ENCODE results near the gene EMC9.

Gene EMC9

DNA sequence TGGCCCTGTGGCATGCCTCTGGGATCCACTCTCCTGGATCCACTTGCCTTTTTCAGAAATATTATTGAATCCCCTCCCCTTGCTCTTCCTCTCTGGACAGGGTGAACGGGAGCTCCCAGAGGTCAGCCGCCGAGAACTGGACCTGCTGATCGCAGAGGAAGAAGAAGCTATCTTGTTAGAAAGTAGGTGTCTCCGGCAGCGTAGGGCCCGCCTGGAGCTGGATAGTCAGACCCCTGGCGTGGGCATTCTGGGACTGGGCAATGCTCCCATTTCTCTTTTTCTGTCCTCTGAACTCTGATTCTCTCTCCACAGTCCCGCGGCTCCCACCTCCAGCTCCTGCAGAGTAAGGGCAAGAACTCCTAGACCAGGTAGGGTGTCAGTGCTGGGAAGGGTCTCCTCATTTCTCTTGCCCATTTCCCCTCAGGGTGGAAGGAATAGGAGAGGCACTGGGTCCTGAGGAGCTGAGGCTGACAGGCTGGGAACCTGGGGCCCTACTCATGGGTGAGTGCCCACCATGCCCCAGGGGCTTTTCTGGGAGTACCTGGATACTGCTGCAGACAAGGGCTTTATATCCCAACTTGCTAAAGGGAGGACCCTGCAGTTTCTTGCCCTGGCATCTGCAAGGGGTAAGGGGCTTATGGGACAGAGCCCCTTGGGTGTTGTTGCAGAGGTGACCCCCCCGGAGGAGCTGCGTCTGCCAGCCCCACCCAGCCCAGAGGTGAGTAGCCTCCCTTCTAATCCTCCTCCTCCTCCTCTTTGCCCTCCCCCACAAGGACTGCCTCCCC, 35.8 kb upstream of the EMC9 start:
- no peak for DNase-seq (ENCODE audit: low spot score)

DNA sequence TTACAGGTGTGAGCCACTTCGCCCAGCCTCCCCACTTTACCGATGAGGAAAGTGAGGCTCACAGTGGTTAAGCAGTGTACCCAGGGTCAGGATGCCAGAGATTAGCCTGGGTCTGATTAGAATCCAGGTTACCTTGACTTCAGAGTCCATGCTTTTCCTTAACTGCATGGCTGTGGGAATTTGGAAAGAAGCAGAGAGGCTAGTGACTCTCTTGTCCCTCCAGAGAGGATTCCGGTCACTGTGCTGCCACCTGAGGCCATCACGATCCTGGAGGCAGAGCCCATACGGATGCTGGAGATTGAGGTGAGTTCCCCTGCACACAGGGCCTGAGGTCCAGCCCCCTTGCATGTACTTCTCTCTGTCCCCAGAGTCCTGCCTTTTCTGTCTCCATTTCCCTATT, 35.2 kb upstream of the EMC9 start:
- no peak for DNase-seq (ENCODE audit: low spot score)

DNA sequence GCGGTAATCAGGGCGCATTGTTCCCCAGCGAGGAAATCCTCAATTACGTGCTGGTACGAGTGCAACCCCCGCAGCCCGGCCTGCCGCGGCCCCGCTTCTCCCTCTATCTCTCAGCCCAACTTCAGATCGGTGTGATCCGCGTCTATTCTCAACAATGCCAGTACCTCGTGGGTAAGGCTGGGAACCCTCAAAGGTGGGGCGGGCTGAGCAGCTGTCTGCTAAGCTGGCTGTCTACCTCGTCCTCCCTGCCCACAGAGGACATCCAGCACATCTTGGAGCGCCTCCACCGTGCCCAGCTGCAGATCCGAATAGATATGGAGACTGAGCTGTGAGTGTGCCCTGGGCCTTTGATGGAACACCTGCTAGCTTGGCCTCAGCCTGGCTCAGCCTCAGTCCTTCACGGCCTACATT, 31.5 kb upstream of the EMC9 start:
- no peak for DNase-seq (ENCODE audit: low spot score)

DNA sequence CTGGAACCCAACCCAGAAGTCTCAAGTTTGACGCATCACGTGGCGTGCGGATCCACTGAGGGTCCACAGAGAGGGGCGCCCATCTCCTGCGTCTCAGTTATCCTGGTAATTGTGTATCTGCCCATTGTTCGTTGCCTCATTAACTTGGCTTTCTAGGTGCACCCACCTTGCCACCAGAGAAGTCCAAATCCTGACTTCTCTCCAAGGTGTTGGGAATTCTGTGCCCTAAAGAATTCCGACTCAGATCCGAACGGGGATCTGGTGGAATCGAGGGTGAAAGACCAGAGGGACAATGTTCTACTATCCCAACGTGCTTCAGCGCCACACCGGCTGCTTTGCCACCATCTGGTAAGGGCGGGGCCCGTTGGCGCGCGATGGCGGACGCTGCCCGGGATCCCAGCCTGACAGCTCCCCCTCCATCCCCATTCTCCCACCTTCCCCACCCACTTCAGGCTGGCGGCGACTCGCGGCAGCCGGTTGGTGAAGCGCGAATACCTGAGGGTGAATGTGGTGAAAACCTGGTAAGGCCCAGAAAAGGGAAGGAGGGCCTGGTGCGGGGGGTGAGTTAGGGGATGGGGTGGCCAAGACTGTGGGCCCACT, 31.0 kb upstream of the EMC9 start:
- no peak for DNase-seq (ENCODE audit: low spot score)

DNA sequence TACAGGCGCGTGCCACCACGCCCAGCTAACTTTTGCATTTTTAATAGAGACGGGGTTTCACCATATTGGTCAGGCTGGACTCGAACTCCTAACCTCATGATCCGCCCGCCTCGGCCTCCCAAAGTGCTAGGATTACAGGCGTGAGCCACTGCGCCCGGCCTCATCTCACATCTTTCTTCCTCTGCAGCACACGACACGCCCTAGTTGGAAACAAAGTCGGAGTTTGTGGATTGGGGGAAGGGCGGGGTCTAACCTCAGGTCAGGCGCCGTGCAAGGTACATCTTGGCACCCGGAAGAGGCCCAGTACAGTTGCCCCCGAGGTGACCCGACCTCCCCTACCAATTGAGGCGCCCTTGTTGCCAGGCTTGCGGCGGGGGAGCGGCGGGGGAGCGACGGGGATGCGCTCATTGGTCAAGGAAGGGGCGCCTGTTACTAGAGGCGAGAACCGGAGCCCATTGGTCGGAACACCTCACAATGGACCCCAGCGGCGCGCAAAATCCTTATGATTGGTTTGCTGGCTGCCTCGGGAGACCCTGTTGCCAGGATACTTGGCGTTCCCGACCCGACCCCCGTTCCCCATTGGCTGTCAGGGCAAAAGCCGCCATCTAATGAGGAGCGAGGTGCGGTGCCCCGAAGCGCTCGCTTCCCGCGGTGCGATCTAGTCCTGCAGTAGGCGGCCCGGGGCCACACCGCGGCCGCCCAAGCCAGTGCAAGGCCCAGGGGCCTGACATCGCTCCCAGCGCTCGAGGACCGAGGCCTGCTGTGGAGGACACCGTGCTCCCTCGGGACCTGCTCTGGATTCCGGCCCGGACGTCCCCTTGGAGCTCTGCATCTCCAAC, 30.2 kb upstream of the EMC9 start, which contains the start of gene REC8:
REC8 (plus strand) TSS at position 659 of the 839 bp plus-strand sequence. CDS start 473 bp downstream, outside the sequence.
- DNase-seq (ENCODE audit: low spot score), result no peak

DNA sequence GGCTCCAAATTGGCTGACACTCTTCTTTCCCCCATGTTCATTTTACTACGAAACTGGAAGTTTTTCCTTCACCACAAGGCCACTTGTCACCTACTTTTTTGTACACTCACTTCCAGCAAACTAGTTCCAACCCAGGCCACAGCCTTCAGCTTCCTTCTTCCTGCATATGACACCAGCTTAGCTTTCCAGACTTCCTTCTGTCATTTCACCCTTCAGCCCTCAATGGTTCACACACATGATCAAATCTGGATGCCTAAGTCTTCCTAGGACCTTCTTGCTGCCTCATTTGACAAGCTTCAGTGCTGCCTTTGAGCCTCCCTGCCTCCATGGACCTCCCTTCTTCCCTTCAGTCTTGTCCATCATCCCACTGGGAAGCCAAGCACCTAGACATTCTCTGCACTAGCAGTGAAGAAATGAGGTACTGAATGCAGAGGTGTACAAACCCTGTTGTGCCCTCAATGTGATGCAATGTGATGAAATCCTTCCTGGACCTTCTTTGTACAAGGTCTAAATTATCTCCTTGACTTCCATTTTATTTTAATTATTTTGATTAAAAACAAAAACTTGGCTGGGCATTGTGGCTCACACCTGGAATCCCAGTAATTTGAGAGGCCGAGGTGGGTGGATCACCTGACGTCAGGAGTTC, 26.2 kb upstream of the EMC9 start:
- no peak for DNase-seq (ENCODE audit: low spot score)

DNA sequence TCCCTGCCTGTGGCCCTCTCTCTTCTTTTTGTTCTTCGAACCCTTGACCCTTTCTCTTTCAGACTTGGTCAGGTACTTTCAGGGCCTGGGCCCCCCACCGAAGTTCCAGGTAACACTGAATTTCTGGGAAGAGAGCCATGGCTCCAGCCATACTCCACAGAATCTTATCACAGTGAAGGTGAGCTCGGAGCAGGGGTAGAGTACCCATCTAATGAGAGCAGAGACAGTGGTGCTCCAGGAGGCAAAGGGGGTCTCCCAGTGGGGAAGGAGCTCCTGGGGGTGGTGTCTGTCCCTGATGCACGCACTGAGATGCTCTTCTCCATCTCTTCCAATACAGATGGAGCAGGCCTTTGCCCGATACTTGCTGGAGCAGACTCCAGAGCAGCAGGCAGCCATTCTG, 24.4 kb upstream of the EMC9 start:
- no peak for DNase-seq (ENCODE audit: low spot score)

DNA sequence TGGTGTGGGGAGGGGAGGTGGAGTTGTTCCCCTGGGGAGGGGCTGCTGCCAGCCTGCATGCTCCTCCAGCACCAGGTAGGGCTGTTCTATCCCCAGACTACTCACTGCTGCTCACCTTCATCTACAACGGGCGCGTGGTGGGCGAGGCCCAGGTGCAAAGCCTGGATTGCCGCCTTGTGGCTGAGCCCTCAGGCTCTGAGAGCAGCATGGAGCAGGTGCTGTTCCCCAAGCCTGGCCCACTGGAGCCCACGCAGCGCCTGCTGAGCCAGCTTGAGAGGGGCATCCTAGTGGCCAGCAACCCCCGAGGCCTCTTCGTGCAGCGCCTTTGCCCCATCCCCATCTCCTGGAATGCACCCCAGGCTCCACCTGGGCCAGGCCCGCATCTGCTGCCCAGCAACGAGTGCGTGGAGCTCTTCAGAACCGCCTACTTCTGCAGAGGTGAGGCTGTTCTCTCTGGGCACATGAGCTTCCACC, 23.2 kb upstream of the EMC9 start:
- no peak for DNase-seq (ENCODE audit: low spot score)

DNA sequence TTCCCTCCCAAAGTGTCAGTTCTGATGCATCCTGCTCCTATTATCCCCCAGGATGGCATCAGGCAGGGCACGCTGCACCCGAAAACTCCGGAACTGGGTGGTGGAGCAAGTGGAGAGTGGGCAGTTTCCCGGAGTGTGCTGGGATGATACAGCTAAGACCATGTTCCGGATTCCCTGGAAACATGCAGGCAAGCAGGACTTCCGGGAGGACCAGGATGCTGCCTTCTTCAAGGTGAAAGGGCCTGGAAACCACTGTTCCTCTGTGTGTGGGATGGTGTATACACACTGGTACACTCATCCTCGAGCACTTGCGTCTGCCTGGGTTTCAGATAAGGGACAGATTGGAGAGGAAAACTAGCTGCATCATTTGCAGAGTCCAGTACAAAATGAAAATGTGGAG, 20.7 kb upstream of the EMC9 start:
- DNase-seq (ENCODE audit: low spot score), result no peak

DNA sequence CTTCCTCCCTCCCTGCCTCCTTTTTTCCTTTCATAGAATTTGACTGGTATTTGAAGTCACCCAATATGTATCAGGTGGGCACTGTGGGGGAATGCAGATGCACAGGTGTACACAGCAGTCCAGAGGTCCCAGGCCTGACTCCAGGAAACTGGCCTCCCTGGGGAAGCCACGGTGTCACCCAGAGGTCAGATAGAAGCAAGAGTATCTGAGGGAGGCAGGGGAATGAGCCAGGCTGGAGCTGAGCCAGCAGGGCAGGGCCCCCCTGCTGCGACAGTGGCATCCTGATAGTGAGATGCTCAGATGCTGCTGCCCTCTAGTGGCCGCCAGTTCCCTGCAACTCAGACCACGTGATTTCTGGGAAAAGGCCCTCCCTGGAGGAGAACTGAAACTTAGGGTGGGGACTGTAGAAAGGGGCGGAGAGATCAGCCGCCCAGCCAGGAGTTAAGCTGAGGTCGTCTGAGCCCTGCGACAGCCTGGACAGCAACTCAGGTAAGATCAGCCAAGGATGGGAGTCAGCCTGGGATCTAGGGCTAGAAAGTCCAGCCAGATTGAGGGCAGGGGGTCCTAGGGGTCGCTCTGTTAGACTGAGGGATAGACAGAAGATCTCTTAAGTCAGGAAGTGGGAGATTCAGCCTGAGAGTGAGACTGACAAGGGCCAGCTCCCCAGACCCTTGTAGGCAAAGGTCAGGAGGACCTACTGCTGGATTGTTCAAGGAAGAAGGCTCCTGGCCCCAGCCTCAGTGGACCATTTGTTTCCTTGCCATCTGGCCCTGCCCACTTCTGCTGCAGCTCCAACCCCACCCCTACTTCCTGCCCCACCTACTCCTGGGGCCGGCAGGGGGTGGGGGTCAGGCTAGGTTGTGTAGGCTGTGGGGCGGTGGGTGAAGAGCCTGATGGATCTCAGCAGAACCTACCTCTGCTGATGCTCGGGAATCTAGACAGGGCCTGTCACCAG, 19.7 kb upstream of the EMC9 start, which contains the start of gene IRF9:
IRF9 (plus strand) TSS at position 416 of the 955 bp plus-strand sequence. CDS start 880 bp downstream, outside the sequence.
- DNase-seq (ENCODE audit: low spot score), result peak; percentile 90

DNA sequence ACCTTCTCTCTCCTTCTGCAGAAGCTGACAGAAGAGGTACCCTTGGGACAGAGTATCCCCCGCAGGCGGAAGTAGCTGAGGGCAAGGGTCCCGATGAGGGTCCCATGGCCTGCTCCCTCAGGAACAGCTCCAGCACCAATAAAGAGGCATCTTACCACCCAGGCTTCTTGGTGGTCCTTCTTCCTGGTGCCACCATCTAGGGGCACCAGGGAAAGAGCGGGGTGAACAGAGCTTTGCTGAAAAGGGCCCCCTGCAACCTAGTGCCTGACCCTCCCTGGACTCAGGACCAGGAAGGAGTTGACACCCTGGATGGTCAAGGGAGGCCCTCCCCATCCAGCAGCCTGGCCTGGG, 19.1 kb upstream of the EMC9 start:
- no peak for DNase-seq (ENCODE audit: low spot score)

DNA sequence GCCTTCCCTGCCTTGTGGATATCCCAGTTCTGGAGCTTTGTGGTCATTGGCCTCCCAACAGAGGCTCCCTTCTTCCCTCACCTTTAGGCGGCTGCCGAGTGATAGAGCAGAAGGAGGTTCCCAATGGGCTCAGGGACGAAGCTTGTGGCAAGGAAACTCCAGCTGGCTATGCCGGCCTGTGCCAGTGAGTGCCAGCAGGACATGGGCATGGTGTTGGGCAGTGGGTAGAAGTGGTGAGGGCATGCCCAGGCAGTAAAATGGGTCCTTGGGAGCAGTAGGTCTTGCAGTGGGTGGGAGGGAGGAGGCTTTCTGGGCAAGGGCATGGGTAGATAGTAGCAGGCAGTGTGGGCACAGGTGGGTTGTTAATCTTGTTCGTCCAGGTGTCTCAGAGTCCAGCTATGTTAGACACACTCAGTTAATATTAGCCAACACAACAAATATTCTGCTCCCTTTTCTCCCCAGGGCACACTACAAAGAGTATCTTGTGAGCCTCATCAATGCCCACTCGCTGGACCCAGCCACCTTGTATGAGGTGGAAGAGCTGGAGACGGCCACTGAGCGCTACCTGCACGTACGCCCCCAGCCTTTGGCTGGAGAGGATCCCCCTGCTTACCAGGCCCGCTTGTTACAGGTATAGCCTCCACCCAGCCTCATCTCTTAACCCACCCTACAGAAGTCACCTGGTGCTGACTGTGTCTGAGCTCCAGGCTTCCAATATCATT, 18.5 kb upstream of the EMC9 start:
- no peak for DNase-seq (ENCODE audit: low spot score)

DNA sequence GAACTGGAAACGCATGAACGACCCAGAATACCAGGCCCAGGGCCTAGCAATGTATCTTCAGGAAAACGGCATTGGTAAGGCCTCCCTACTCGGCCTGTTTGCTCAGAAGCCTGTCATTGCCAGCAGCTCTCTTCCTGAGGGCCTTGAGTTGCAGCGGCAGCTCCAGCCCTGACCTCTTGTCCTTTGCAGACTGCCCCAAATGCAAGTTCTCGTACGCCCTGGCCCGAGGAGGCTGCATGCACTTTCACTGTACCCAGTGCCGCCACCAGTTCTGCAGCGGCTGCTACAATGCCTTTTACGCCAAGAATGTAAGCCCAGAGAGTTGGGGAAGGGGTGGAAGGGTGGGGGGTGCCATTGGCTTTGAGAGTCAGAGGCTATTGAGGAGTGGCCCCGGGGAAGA, 15.9 kb upstream of the EMC9 start:
- no peak for DNase-seq (ENCODE audit: low spot score)

DNA sequence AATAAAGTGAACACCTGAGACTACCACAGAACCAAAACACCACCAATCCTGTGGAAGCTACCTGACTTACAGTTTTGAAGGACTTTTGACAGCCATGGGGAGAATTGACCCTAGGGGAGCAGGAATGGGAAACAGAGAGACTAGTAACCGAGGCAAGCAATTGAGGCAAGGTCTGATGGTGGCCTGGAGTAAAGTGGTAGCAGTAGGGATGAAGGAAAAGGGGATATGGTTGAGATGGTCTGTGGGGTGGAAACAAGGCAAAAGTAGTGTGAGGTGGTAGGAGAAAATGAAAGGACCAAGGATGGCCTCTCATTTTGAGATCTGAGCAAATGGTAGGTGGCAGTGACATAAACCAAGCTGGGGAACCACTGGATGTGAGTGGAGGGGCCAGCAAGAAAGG, 15.4 kb upstream of the EMC9 start:
- no peak for DNase-seq (ENCODE audit: low spot score)

DNA sequence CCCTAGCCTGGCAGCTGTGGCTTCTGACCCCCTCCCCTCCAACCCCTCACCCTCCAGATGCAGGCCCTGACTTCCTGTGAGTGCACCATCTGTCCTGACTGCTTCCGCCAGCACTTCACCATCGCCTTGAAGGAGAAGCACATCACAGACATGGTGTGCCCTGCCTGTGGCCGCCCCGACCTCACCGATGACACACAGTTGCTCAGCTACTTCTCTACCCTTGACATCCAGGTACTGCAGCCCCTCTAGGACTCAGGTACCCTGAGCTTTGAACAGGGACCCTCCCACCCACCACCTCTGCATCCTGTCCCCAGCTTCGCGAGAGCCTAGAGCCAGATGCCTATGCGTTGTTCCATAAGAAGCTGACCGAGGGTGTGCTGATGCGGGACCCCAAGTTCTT, 13.7 kb upstream of the EMC9 start:
- no peak for DNase-seq (ENCODE audit: low spot score)

DNA sequence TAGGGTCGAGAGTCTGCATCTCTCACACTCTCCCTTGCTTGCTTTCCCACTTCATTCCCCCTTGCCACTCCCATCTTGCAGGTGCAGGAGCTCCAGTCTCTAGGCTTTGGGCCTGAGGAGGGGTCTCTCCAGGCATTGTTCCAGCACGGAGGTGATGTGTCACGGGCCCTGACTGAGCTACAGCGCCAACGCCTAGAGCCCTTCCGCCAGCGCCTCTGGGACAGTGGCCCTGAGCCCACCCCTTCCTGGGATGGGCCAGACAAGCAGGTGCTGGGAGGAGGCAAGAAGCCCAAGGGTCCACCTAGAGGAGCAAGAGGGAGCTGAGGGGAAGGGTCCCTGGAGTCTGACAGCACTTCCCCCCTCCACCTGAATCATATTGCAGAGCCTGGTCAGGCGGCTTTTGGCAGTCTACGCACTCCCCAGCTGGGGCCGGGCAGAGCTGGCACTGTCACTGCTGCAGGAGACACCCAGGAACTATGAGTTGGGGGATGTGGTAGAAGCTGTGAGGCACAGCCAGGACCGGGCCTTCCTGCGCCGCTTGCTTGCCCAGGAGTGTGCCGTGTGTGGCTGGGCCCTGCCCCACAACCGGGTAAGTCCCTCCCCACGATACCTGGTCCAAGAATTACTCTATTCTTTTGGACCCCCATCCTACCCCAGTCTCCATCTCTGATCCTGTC, 10.2 kb upstream of the EMC9 start:
- no peak for DNase-seq (ENCODE audit: low spot score)

DNA sequence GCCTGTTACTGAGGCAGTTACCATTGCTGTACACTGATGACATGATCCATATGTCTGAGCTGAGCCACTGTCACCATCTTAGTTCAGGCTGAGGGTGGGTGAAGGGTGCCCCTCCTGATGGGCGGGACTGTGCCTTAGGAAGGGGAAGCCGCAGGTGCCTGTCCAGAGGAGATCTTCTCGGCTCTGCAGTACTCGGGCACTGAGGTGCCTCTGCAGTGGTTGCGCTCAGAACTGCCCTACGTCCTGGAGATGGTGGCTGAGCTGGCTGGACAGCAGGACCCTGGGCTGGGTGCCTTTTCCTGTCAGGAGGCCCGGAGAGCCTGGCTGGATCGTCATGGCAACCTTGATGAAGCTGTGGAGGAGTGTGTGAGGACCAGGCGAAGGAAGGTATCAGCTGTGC, 9.6 kb upstream of the EMC9 start:
- DNase-seq (ENCODE audit: low spot score), result no peak

DNA sequence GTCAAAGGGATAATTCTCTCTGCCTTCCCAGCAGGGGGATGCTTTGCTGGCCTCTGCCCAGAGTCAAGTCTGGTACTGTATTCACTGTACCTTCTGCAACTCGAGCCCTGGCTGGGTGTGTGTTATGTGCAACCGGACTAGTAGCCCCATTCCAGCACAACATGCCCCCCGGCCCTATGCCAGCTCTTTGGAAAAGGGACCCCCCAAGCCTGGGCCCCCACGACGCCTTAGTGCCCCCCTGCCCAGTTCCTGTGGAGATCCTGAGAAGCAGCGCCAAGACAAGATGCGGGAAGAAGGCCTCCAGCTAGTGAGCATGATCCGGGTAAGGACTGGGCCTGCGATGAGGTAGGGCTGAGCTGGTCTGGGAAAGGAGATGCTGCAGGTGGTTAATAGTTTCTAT, 9.2 kb upstream of the EMC9 start:
- no peak for DNase-seq (ENCODE audit: low spot score)

DNA sequence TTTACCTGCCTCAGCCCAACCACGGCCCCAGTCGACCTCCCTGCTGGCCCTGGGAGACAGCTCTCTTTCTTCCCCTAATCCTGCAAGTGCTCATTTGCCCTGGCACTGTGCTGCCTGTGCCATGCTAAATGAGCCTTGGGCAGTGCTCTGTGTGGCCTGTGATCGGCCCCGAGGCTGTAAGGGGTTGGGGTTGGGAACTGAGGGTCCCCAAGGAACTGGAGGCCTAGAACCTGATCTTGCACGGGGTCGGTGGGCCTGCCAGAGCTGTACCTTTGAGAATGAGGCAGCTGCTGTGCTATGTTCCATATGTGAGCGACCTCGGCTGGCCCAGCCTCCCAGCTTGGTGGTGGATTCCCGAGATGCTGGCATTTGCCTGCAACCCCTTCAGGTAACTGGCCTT, 8.7 kb upstream of the EMC9 start:
- DNase-seq (ENCODE audit: low spot score), result no peak

Data from RKO (cell line).